ENCODE results near the gene KITLG.
"Not testable (repeated sequence)": the region's sequence is repeated elsewhere in the genome, so short reads cannot be mapped to it uniquely, and the experiment has no call there.

The KITLG gene

DNA sequence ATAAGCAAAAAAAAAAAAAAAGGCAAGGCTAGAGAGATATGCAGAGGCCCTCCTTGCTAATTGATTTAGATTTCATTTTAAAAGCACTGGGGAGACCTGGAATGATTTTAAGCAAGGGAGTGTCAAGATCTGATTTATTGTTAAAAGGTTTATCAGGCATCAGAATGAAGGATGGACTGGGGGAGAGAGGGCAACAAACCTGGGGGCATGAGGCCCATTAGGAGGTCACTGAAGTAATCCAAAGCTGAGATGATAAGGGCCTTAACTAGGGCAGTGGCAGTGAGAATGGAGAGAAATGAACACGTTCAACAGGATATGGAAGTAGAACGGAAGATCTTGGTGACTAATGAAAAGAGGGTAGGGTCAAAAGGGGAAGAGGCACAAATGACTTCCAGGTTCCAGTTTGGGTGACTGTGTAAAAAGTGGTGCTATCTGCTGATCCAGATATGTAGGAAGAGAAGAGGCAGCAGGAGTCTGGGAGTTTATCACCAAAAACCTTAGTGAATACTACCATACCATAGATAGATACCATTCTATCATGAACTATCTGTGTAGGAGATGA, 24.0 kb downstream of the KITLG start:
- DNase-seq (ENCODE audit: low read depth), result no peak
- TF ChIP-seq, protein P1, sequence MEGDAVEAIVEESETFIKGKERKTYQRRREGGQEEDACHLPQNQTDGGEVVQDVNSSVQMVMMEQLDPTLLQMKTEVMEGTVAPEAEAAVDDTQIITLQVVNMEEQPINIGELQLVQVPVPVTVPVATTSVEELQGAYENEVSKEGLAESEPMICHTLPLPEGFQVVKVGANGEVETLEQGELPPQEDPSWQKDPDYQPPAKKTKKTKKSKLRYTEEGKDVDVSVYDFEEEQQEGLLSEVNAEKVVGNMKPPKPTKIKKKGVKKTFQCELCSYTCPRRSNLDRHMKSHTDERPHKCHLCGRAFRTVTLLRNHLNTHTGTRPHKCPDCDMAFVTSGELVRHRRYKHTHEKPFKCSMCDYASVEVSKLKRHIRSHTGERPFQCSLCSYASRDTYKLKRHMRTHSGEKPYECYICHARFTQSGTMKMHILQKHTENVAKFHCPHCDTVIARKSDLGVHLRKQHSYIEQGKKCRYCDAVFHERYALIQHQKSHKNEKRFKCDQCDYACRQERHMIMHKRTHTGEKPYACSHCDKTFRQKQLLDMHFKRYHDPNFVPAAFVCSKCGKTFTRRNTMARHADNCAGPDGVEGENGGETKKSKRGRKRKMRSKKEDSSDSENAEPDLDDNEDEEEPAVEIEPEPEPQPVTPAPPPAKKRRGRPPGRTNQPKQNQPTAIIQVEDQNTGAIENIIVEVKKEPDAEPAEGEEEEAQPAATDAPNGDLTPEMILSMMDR (conservative IDR thresholded peaks at IDR 0.05; ENCODE audit: low read depth, low read length), result no peak
- H3K4me3 ChIP-seq (ENCODE audit: low read depth, low read length), result no peak overlapping the region

DNA sequence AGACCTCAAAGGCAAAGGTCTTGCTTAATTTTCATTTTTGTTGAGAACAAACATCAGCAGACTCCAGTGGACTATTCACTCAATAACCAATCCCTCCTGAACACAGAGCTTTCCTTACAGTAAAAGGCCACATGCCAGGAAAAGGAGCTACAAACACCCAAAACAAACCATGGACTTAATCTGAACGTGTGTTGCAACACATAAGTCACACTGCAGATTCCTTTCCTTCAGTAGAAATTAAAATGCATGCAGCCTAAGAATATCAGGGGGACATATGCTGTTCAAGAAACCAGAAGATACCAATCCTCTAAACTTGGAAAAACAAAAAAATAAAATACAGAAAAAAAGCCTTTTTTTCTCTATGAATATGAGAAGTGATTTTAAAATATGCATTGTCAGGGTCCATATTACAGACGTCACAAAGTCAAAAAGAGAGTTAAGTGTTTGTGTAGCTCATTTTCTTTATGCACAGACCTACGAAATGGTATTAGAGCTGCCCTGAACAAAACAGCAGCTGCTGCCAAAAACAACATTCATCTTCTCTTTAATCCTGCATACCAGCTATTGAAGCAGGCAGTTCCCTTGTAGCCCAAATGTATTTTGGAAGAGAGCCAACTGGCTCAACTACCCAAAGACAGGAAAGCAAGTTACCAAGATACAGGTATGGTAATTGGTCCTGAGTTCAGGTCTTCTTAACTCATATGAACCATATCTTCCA, 26.2 kb downstream of the KITLG start:
- TF ChIP-seq, protein P1 (conservative IDR thresholded peaks at IDR 0.05; ENCODE audit: low read depth, low read length), result no peak
- no peak overlapping the region for H3K4me3 ChIP-seq (ENCODE audit: low read depth, low read length)
- DNase-seq (ENCODE audit: low read depth), result peak; percentile 97

DNA sequence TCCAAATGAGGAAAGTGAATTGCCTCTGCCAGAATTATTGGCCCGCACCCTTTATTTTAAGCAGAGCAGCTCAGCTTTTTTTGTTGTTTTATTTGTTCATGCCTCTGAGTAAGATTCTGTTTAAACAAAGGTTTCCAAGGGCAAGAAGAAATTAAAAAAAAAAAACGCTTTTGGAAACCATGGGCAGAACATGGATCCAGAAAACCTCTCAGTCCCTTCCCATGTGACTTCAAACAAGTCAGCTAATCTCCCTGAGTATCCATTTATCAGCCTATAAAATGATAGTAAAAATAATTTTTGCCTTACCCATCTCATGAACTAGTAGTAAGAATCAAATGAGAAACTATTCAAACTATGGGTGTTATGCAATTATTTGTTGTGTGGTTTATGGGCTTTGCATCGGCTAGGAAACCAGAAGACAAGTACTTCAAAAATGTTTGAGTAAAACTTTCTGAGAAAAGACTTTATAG, 27.6 kb downstream of the KITLG start:
- TF ChIP-seq, protein P1 (conservative IDR thresholded peaks at IDR 0.05; ENCODE audit: low read depth, low read length), result no peak
- H3K4me3 ChIP-seq (ENCODE audit: low read depth, low read length), result no peak overlapping the region
- DNase-seq (ENCODE audit: low read depth), result peak; percentile 88

DNA sequence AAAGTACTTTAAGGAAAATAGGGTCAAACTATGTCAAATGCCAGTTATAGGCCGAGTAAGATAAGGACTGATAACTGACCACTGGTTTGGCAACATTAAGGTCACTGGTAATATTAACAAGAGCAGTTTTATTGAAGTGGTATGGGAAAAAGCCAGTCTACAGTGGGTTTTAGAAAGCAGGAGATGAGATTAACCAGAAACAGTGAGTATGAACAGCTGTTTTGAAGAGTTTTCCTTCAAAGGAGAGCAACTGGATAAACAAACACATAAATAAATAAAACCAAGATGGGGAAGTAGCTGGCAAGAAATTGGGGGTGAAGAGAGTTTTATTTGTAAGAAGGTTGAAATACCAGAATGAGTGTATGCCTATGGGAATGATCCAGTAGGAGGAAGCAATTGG, 30.3 kb downstream of the KITLG start:
- TF ChIP-seq, protein P1 (conservative IDR thresholded peaks at IDR 0.05; ENCODE audit: low read depth, low read length), result no peak
- no peak for DNase-seq (ENCODE audit: low read depth)
- no peak overlapping the region for H3K4me3 ChIP-seq (ENCODE audit: low read depth, low read length)

DNA sequence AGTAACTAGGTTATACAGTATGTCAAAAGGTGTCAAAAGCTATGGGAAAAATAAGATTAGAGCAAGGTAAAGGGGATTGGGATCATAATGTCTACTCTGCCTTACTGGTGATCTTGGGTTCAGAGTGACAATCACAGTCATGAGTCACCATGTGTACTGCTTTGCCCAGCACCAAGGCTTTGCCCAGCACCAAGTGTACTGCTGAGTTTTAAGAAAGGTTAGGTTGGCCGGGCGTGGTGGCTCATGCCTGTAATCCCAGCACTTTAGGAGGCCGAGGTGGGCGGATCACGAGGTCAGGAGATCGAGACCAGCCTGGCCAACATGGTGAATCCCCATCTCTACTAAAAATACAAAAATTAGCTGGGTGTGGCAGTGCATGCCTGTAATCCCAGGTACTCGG, 32.3 kb downstream of the KITLG start:
- not testable (repeated sequence) for DNase-seq (ENCODE audit: low read depth); H3K4me3 ChIP-seq (ENCODE audit: low read depth, low read length)

DNA sequence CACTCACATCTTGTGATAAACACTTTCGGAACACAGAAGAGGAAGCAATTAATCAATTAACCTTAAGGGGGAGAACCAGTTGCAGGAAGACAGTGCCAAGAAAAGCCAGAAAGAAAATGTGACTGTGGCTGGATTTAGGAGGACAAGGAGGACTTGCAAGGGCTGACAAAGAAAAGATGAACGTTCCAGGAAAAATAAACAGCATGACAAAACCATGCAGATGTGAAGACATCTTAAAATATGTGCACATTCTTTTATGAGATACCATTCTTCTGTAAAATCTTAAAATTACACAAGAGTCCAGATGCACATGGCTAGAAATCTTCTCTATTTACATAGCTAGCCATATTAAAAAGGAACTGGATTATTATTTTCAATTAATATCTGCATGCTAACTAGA, 33.4 kb downstream of the KITLG start:
- H3K4me3 ChIP-seq (ENCODE audit: low read depth, low read length), result no peak overlapping the region
- DNase-seq (ENCODE audit: low read depth), result peak; percentile 79
- TF ChIP-seq, protein P1 (conservative IDR thresholded peaks at IDR 0.05; ENCODE audit: low read depth, low read length), result no peak

DNA sequence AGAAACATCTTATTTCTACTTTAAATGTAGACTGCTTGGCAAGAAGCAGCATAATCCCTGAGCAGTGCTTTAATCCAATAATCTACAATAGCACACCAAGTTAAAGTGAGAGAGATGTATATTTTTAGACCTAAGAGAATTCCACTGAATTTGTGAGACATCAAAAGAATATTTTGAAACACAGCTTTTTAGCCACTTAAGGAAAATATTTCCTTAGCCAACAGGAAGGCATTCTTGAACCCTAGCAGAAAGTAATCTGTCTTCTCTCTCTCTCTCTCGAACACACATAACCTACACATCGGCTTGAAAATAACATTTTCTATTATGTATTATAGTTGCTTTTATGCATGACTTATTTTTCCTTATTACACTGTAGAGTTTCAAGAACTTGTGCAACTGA, 34.0 kb downstream of the KITLG start:
- H3K4me3 ChIP-seq (ENCODE audit: low read depth, low read length), result no peak overlapping the region
- peak; percentile 19 for DNase-seq (ENCODE audit: low read depth)
- TF ChIP-seq, protein P1 (conservative IDR thresholded peaks at IDR 0.05; ENCODE audit: low read depth, low read length), result no peak
